Activated T-helper 1 cell treated with Interleukin-2 at 50 U/mL for 16 hours (primary cell): ENCODE data around the gene GSDME.

Experiments
- DNase-seq: peaks from one replicate; pipeline ENCODE4 v3.0.0-alpha.2; 2020; ENCODE audit warnings: low read depth

The GSDME gene

GRCh38 chr7:24704311-24704710, 53.0 kb downstream of the GSDME start:
- DNase-seq, result no peak

GRCh38 chr7:24703296-24703695, 54.0 kb downstream of the GSDME start:
- DNase-seq, result no peak

GRCh38 chr7:24702755-24703154, 54.5 kb downstream of the GSDME start:
- no peak for DNase-seq

- DNase-seq, result no peak
These were observed 55.7 kb downstream of the GSDME start for GRCh38 chr7:24701261-24702235.

GRCh38 chr7:24700521-24701260, 56.6 kb downstream of the GSDME start:
- DNase-seq, result no peak

GRCh38 chr7:24698531-24699266, 58.6 kb downstream of the GSDME start:
- DNase-seq, result no peak

GRCh38 chr7:24697416-24697815, 59.8 kb downstream of the GSDME start:
- no peak for DNase-seq

GRCh38 chr7:24692592-24692991, 64.7 kb downstream of the GSDME start:
- no peak for DNase-seq

- DNase-seq, result no peak
These were observed 67.0 kb downstream of the GSDME start for GRCh38 chr7:24690251-24690650.

- no peak for DNase-seq
These were observed 71.6 kb downstream of the GSDME start for GRCh38 chr7:24685708-24686107.

GRCh38 chr7:24670782-24671181, 86.5 kb downstream of the GSDME start:
- no peak for DNase-seq

- DNase-seq, result no peak
These were observed 87.2 kb downstream of the GSDME start for GRCh38 chr7:24669971-24670591.

- no peak for DNase-seq
These were observed 88.2 kb downstream of the GSDME start for GRCh38 chr7:24668927-24669635.

- peak; percentile 0 for DNase-seq
These were observed 91.5 kb downstream of the GSDME start for GRCh38 chr7:24665564-24666294.

GRCh38 chr7:24660546-24660945, 96.7 kb downstream of the GSDME start:
- no peak for DNase-seq

GRCh38 chr7:24659505-24659904, 97.8 kb downstream of the GSDME start:
- DNase-seq, result no peak

GRCh38 chr7:24657980-24658379, 99.3 kb downstream of the GSDME start:
- no peak for DNase-seq

GRCh38 chr7:24656608-24657007, 100.7 kb downstream of the GSDME start:
- DNase-seq, result no peak

GRCh38 chr7:24654305-24654704, 103.0 kb downstream of the GSDME start:
- DNase-seq, result no peak

- no peak for DNase-seq
These were observed 103.8 kb downstream of the GSDME start for GRCh38 chr7:24653316-24654085.
